GM10248 (cell line): ENCODE data around the gene MBD3L3.
"Not testable (repeated sequence)": the region's sequence is repeated elsewhere in the genome, so short reads cannot be mapped to it uniquely, and the experiment has no call there.

Source experiments
- CTCF ChIA-PET: fragments of 300-600 bp; sonication (Branson Sonifier 250); formaldehyde crosslinking; extraction: SDS; loops from one replicate; lab custom pipeline; 2021; ENCODE audit warnings: antibody characterized with exemption; lab: Yijun Ruan, JAX
- POLR2A ChIA-PET: fragments of 350-650 bp; sonication (Branson Sonifier 250); formaldehyde crosslinking; extraction: SDS; loops from one replicate; lab custom pipeline; 2020; ENCODE audit warnings: antibody characterized with exemption; lab: Yijun Ruan, JAX
- DNase-seq: peaks from one replicate; pipeline ENCODE4 v3.0.0; 2012; ENCODE audit errors: extremely low spot score
- TF ChIP-seq, protein P1 (sequence below): IDR thresholded peaks from 2 replicates; pipeline ENCODE4 v1.5.1; 2012; ENCODE audit warnings: mild to moderate bottlenecking, low read depth; ENCODE audit errors: extremely low read depth, missing control alignments, control extremely low read depth

MBD3L3 gene

GRCh38 chr19:7072541-7072940, 14.1 kb upstream of the MBD3L3 start:
- CTCF ChIA-PET = interaction anchor here (2.5 kb wide), 1 partner anchor 11 kb away, joined by 7 read pairs; no protein-coding TSS in a partner anchor

DNA sequence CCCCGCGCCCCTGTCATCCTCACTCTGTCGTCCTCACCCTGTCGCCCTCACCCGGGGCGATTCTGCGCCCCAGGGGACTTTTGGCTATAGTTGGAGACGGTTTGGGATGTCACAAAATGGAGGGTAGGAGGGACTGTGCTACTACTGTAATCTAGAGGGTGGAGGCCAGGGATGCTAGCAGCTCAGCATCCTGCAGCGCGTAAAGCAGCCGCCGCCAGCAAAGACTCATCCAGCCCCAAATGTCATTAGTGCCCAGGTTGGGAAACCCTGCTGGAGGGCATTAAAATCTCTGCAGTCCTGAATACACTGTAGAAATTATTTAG, 11.4 kb upstream of the MBD3L3 start:
- TF ChIP-seq, protein P1, sequence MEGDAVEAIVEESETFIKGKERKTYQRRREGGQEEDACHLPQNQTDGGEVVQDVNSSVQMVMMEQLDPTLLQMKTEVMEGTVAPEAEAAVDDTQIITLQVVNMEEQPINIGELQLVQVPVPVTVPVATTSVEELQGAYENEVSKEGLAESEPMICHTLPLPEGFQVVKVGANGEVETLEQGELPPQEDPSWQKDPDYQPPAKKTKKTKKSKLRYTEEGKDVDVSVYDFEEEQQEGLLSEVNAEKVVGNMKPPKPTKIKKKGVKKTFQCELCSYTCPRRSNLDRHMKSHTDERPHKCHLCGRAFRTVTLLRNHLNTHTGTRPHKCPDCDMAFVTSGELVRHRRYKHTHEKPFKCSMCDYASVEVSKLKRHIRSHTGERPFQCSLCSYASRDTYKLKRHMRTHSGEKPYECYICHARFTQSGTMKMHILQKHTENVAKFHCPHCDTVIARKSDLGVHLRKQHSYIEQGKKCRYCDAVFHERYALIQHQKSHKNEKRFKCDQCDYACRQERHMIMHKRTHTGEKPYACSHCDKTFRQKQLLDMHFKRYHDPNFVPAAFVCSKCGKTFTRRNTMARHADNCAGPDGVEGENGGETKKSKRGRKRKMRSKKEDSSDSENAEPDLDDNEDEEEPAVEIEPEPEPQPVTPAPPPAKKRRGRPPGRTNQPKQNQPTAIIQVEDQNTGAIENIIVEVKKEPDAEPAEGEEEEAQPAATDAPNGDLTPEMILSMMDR = no peak
- DNase-seq = no peak
- ChIA-PET POLR2A (interaction anchor here (1.0 kb wide), 1 partner anchor 30 kb away, joined by 6 read pairs; no protein-coding TSS in a partner anchor), CTCF (interaction anchor here (0.8 to 1.7 kb wide), 3 partner anchors 11 to 834 kb away, joined by 3 to 4 read pairs (median 4); partner anchors contain the start of gene MAP2K7)

More at GRCh38 chr19:7072541-7072940, 14.1 kb upstream of the MBD3L3 start:
- POLR2A ChIA-PET = no interaction called here
- no peak for DNase-seq
- TF ChIP-seq, protein P1 = no peak

GRCh38 chr19:7069042-7069903, 10.8 kb upstream of the MBD3L3 start, which contains the start of gene ZNF557:
ZNF557 (plus strand) TSS chr19:7069703; CDS start chr19:7075075, 5,372 bp downstream.
- ChIA-PET CTCF (interaction anchor here (0.8 to 1.7 kb wide), 3 partner anchors 12 to 835 kb away, joined by 3 to 4 read pairs (median 4); partner anchors contain the start of gene MAP2K7), POLR2A (interaction anchor here (0.6 to 1.0 kb wide), 8 partner anchors 30 to 1321 kb away, joined by 3 to 7 read pairs (median 6); partner anchors contain the start of genes RAB11B and TNFSF9)
- TF ChIP-seq, protein P1 = no peak
- DNase-seq = peak; percentile 98

GRCh38 chr19:7068599-7068998, 10.1 kb upstream of the MBD3L3 start:
- DNase-seq = no peak
- TF ChIP-seq, protein P1 = no peak
- POLR2A ChIA-PET = interaction anchor here (0.7 to 1.0 kb wide), 2 partner anchors 31 to 800 kb away, joined by 3 to 6 read pairs; no protein-coding TSS in a partner anchor
- CTCF ChIA-PET = interaction anchor here (1.4 to 1.7 kb wide), 2 partner anchors 13 to 500 kb away, joined by 4 read pairs; no protein-coding TSS in a partner anchor

GRCh38 chr19:7067716-7068115, 9.2 kb upstream of the MBD3L3 start:
- ChIA-PET POLR2A (no interaction called here), CTCF (no interaction called here)
- no peak for DNase-seq
- TF ChIP-seq, protein P1 = no peak

- DNase-seq, POLR2A ChIA-PET, CTCF ChIA-PET: not testable (repeated sequence)
Observed at GRCh38 chr19:7067122-7067521, 8.6 kb upstream of the MBD3L3 start.
